GM20000 (cell line): ENCODE data around the gene GLTPD2.

Experiments used
- DNase-seq: peaks from one replicate; pipeline ENCODE4 v3.0.0; 2012; ENCODE audit warnings: low spot score
- CTCF ChIP-seq: IDR thresholded peaks from 2 replicates; pipeline ENCODE4 v1.5.1; 2012; ENCODE audit warnings: mild to moderate bottlenecking, control low read depth; ENCODE audit errors: extremely low read depth, missing control alignments

The GLTPD2 gene

GRCh38 chr17:4742629-4743028, 46.1 kb upstream of the GLTPD2 start:
- DNase-seq: no peak
- no peak for TF ChIP-seq CTCF

GRCh38 chr17:4743216-4743615, 45.5 kb upstream of the GLTPD2 start:
- TF ChIP-seq CTCF: no peak
- no peak for DNase-seq

- no peak for DNase-seq
- TF ChIP-seq CTCF: no peak
Measured at GRCh38 chr17:4743898-4744297, 44.9 kb upstream of the GLTPD2 start.

GRCh38 chr17:4744999-4745969, 43.5 kb upstream of the GLTPD2 start:
- no peak for TF ChIP-seq CTCF
- peak; percentile 34 for DNase-seq

- TF ChIP-seq CTCF: no peak
- peak; percentile 46 for DNase-seq
Measured at GRCh38 chr17:4747847-4748246, 40.9 kb upstream of the GLTPD2 start.

- no peak for DNase-seq
- TF ChIP-seq CTCF: no peak
Measured at GRCh38 chr17:4748686-4749085, 40.1 kb upstream of the GLTPD2 start.

- DNase-seq: no peak
- no peak for TF ChIP-seq CTCF
Measured at GRCh38 chr17:4750606-4751005, 38.2 kb upstream of the GLTPD2 start.
